ENCODE results near the gene SRI. TPM values are rescaled to one million over a fixed set of nuclear protein-coding genes. Genes with fewer than 3 reads are reported as not detected.

SRI gene
- total RNA-seq, 2 experiments from 2014 or later, result 44.3 to 45.7 TPM

- peaks cover 58% of the 10 kb centered on the region for H3K36me3 ChIP-seq (ENCODE audit: insufficient read depth, low read length)
- TF ChIP-seq, protein P1, sequence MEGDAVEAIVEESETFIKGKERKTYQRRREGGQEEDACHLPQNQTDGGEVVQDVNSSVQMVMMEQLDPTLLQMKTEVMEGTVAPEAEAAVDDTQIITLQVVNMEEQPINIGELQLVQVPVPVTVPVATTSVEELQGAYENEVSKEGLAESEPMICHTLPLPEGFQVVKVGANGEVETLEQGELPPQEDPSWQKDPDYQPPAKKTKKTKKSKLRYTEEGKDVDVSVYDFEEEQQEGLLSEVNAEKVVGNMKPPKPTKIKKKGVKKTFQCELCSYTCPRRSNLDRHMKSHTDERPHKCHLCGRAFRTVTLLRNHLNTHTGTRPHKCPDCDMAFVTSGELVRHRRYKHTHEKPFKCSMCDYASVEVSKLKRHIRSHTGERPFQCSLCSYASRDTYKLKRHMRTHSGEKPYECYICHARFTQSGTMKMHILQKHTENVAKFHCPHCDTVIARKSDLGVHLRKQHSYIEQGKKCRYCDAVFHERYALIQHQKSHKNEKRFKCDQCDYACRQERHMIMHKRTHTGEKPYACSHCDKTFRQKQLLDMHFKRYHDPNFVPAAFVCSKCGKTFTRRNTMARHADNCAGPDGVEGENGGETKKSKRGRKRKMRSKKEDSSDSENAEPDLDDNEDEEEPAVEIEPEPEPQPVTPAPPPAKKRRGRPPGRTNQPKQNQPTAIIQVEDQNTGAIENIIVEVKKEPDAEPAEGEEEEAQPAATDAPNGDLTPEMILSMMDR (IDR thresholded peaks at IDR 0.05), result no peak
- no peak overlapping the region for H3K27ac Mint-ChIP-seq
- peaks cover 48% of the 10 kb centered on the region for H3K4me1 Mint-ChIP-seq (ENCODE audit: low read depth)
- ChIA-PET CTCF (no interaction called here), POLR2A (no interaction called here)
- intact Hi-C loops (cut with DNase I, micrococcal nuclease), result loop anchor here in 1 of 2 experiments (5.0 to 10.0 kb wide), 2 partner anchors 281 to 344 kb away; partner anchors contain the start of gene ADAM22
- DNase-seq, result no peak
- H3K9me3 ChIP-seq (ENCODE audit: control insufficient read depth in 1 of 2, insufficient read depth in 1 of 2, low read length in 2 of 2), result no peaks in the 10 kb centered on the region
- no peak overlapping the region for H3K27ac ChIP-seq (ENCODE audit: low read depth in 1 of 2, low read length in 2 of 2)
- H3K4me3 Mint-ChIP-seq, result no peak overlapping the region
- peaks cover 68% of the 10 kb centered on the region for H3K36me3 Mint-ChIP-seq (ENCODE audit: low read depth)
- ATAC-seq (ENCODE audit: poor library complexity), result no peak
- no peaks in the 10 kb centered on the region for H3K27me3 Mint-ChIP-seq
- peaks cover 24% of the 10 kb centered on the region for H3K4me1 ChIP-seq (ENCODE audit: insufficient read depth, low read length)
- no peaks in the 10 kb centered on the region for H3K27me3 ChIP-seq (ENCODE audit: control insufficient read depth in 1 of 2, insufficient read depth in 2 of 2, low read length in 2 of 2)
- no peaks in the 10 kb centered on the region for H3K9me3 Mint-ChIP-seq
- H3K4me3 ChIP-seq (ENCODE audit: low read length), result no peak overlapping the region
Observed at GRCh38 chr7:88216276-88216675, 3.6 kb downstream of the SRI start.

DNA sequence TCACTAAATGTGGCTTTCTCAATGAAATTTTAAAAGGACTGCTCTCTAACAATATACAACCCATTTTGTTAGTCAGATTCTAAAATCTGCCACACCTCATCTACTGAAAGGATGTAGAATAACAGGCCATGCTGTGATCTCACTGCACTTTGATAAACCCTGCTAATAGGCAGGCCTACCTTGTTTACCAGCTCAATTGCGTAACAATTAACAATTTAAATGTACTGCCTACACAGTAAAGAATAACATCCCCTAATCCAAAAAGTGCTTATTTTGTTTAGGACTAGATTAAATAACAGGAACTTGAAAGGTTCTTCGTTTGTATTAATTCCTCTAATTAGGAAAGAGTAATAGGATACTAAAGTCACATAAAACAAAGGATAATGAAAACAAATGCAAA is 4.5 kb downstream of the SRI start:
- intact Hi-C loops (cut with DNase I, micrococcal nuclease), result loop anchor here in 1 of 2 experiments (5.0 to 10.0 kb wide), 2 partner anchors 280 to 343 kb away; partner anchors contain the start of gene ADAM22

DNA sequence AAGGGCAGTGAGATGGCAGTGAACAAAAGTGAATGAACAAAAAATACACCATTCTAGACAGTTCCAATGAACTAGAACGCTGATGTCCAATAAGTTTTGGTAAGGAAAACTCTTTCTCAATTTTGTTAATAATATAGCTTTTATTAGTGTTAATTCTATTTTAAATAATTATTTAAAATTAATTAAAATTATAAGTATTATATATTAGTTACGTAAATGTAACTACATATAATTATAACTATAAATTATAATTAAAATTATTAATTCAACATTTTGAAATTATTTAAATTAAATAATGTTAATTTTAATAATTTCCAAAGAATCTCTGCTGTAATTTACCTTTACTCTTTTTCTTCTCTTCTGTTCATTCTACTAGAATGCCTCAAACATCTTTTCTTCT is 5.4 kb downstream of the SRI start:
- Mint-ChIP-seq H3K36me3 (ENCODE audit: low read depth) (peaks cover 77% of the 10 kb centered on the region), H3K4me1 (ENCODE audit: low read depth) (peaks cover 35% of the 10 kb centered on the region), H3K4me3 (no peak overlapping the region), H3K27me3 (no peaks in the 10 kb centered on the region), H3K27ac (peak overlapping the region; percentile 19), H3K9me3 (no peaks in the 10 kb centered on the region)
- CTCF ChIA-PET, result interaction anchor here (1.7 kb wide), 1 partner anchor 15 kb away, joined by 4 read pairs; no protein-coding TSS in a partner anchor
- Histone ChIP-seq H3K36me3 (ENCODE audit: insufficient read depth, low read length) (peaks cover 74% of the 10 kb centered on the region), H3K4me3 (ENCODE audit: low read length) (no peak overlapping the region), H3K4me1 (ENCODE audit: insufficient read depth, low read length) (peaks cover 15% of the 10 kb centered on the region), H3K27me3 (ENCODE audit: control insufficient read depth in 1 of 2, insufficient read depth in 2 of 2, low read length in 2 of 2) (no peaks in the 10 kb centered on the region), H3K27ac (ENCODE audit: low read depth in 1 of 2, low read length in 2 of 2) (no peak overlapping the region), H3K9me3 (ENCODE audit: control insufficient read depth in 1 of 2, insufficient read depth in 1 of 2, low read length in 2 of 2) (no peaks in the 10 kb centered on the region)
- no peak for ATAC-seq (ENCODE audit: poor library complexity)
- no peak for DNase-seq
- TF ChIP-seq, protein P1 (IDR thresholded peaks at IDR 0.05), result no peak
- POLR2A ChIA-PET, result no interaction called here
- intact Hi-C loops (cut with DNase I, micrococcal nuclease), result loop anchor here in 1 of 2 experiments (10.0 kb wide), 1 partner anchor 280 kb away; the partner anchor contains the start of gene ADAM22

More for the DNA sequence above, 4.5 kb downstream of the SRI start:
- Histone ChIP-seq H3K36me3 (ENCODE audit: insufficient read depth, low read length) (peaks cover 65% of the 10 kb centered on the region), H3K4me1 (ENCODE audit: insufficient read depth, low read length) (peaks cover 17% of the 10 kb centered on the region), H3K27ac (ENCODE audit: low read depth in 1 of 2, low read length in 2 of 2) (no peak overlapping the region), H3K27me3 (ENCODE audit: control insufficient read depth in 1 of 2, insufficient read depth in 2 of 2, low read length in 2 of 2) (no peaks in the 10 kb centered on the region), H3K9me3 (ENCODE audit: control insufficient read depth in 1 of 2, insufficient read depth in 1 of 2, low read length in 2 of 2) (no peaks in the 10 kb centered on the region), H3K4me3 (ENCODE audit: low read length) (no peak overlapping the region)
- H3K4me1 Mint-ChIP-seq (ENCODE audit: low read depth), result peaks cover 38% of the 10 kb centered on the region
- H3K27me3 Mint-ChIP-seq, result no peaks in the 10 kb centered on the region
- ATAC-seq (ENCODE audit: poor library complexity) (no peak), DNase-seq (no peak)
- H3K27ac Mint-ChIP-seq, result no peak overlapping the region
- no peak overlapping the region for H3K4me3 Mint-ChIP-seq
- peaks cover 73% of the 10 kb centered on the region for H3K36me3 Mint-ChIP-seq (ENCODE audit: low read depth)
- no peaks in the 10 kb centered on the region for H3K9me3 Mint-ChIP-seq
- ChIA-PET CTCF (interaction anchor here (1.7 kb wide), 1 partner anchor 14 kb away, joined by 4 read pairs; no protein-coding TSS in a partner anchor), POLR2A (no interaction called here)
- TF ChIP-seq, protein P1 (IDR thresholded peaks at IDR 0.05), result no peak
